IMR-90 (cell line): Measurements from ENCODE around the gene LRRC75A.

Source experiments
- CEBPB ChIP-seq: IDR thresholded peaks from 2 replicates; pipeline ENCODE4 v1.6.1; 2012; ENCODE audit warnings: low read depth, low read length, improper control_type of control experiment
- CHD1 ChIP-seq: IDR thresholded peaks from 2 replicates; pipeline ENCODE4 v1.6.1; 2012; ENCODE audit warnings: low read depth, low read length, improper control_type of control experiment
- CTCF ChIP-seq: conservative IDR thresholded peaks from 2 replicates; pipeline ENCODE4 v1.5.1; 2012; ENCODE audit warnings: mild to moderate bottlenecking, low read depth, low read length, improper control_type of control experiment
- MAZ ChIP-seq: IDR thresholded peaks from 2 replicates; pipeline ENCODE4 v1.6.1; 2012; ENCODE audit warnings: low read depth, mild to moderate bottlenecking, low read length, improper control_type of control experiment, moderate library complexity, borderline replicate concordance
- POLR2A ChIP-seq: IDR thresholded peaks from 2 replicates; pipeline ENCODE4 v1.6.1; 2012; ENCODE audit warnings: mild to moderate bottlenecking, low read depth, low read length
- RAD21 ChIP-seq: IDR thresholded peaks from 2 replicates; pipeline ENCODE4 v1.6.1; 2012; ENCODE audit warnings: low read length, improper control_type of control experiment
- SMC3 ChIP-seq: fragments of 150-350 bp; IDR thresholded peaks from 2 replicates; pipeline ENCODE4 v1.6.1; 2016; ENCODE audit warnings: low read depth, mild to moderate bottlenecking, antibody characterized with exemption, low read length, moderate library complexity
- TF ChIP-seq, protein P1 (sequence below): fragments of 150-350 bp; IDR thresholded peaks from 2 replicates; pipeline ENCODE4 v1.6.1; 2017; ENCODE audit warnings: mild to moderate bottlenecking, antibody characterized with exemption, low read length, low read depth

GRCh38 chr17:16463358-16464302 is 28.4 kb downstream of the LRRC75A start:
- TF ChIP-seq CTCF (peak; percentile 42), POLR2A (no peak), CEBPB (no peak), CHD1 (no peak), RAD21 (peak; percentile 40), MAZ (no peak), SMC3 (peak; percentile 41; the same call in 1 of the 2 replicates)
- TF ChIP-seq, protein P1, sequence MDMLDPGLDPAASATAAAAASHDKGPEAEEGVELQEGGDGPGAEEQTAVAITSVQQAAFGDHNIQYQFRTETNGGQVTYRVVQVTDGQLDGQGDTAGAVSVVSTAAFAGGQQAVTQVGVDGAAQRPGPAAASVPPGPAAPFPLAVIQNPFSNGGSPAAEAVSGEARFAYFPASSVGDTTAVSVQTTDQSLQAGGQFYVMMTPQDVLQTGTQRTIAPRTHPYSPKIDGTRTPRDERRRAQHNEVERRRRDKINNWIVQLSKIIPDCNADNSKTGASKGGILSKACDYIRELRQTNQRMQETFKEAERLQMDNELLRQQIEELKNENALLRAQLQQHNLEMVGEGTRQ = no peak
